ENCODE results near the gene C8A. TPM values are rescaled to one million over a fixed set of nuclear protein-coding genes. Genes with fewer than 3 reads are reported as not detected.
A peak's percentile ranks its signal among the peaks of the same experiment; 100 is the strongest.

Gene C8A
- total and polyA plus RNA-seq, 2 of the 13 experiments (the other 11 are each of a cell fraction or from before 2014, with no cell fraction given) = 10.5 to 15.0 TPM

- TF ChIP-seq ZSCAN5A (CRISPR knock-in tag; IDR thresholded peaks at IDR 0.05; ENCODE audit: borderline replicate concordance) = no peak
- peak; percentile 50; the same call in 1 of the 2 replicates for TF ChIP-seq RXRB (CRISPR knock-in tag; IDR thresholded peaks at IDR 0.05; ENCODE audit: borderline replicate concordance)
- no peak for TF ChIP-seq NKX3-1 (CRISPR knock-in tag; IDR thresholded peaks at IDR 0.05)
- TF ChIP-seq TOE1 (CRISPR knock-in tag; IDR thresholded peaks at IDR 0.05) = no peak
- TF ChIP-seq ZNF432 (CRISPR knock-in tag; IDR thresholded peaks at IDR 0.05; ENCODE audit: borderline replicate concordance) = no peak
- no peak for TF ChIP-seq ATF3 (CRISPR knock-in tag; IDR thresholded peaks at IDR 0.05)
- TF ChIP-seq ZNF274 (CRISPR knock-in tag; IDR thresholded peaks at IDR 0.05) = no peak
- TF ChIP-seq ZNF709 (CRISPR knock-in tag; IDR thresholded peaks at IDR 0.05) = 0 out of 2 replicates have a peak, but pooled peaks have one; percentile 46
- 0 out of 2 replicates have a peak, but pooled peaks have one; percentile 47 for TF ChIP-seq PHF21A (CRISPR knock-in tag; IDR thresholded peaks at IDR 0.05)
- no peak; the same call in 1 of the 2 replicates for TF ChIP-seq SIX4 (CRISPR knock-in tag; IDR thresholded peaks at IDR 0.05)
- TF ChIP-seq ARID4A (CRISPR knock-in tag; IDR thresholded peaks at IDR 0.05; ENCODE audit: borderline replicate concordance) = peak; percentile 70; the same call in 1 of the 2 replicates
- no peak for TF ChIP-seq ARID2 (CRISPR knock-in tag; IDR thresholded peaks at IDR 0.05; ENCODE audit: borderline replicate concordance)
- no peak for TF ChIP-seq ZNF343 (CRISPR knock-in tag; IDR thresholded peaks at IDR 0.05)
- no peak for TF ChIP-seq ZBTB42 (CRISPR knock-in tag; IDR thresholded peaks at IDR 0.05)
- TF ChIP-seq STAG1 (CRISPR knock-in tag; IDR thresholded peaks at IDR 0.05) = peak; percentile 90
- no peak for TF ChIP-seq ZBTB21 (CRISPR knock-in tag; IDR thresholded peaks at IDR 0.05)
- peak; percentile 29; the same call in 1 of the 2 replicates for TF ChIP-seq PITX1 (CRISPR knock-in tag; IDR thresholded peaks at IDR 0.05)
- TF ChIP-seq PBX2 (CRISPR knock-in tag; IDR thresholded peaks at IDR 0.05) = peak; percentile 27; the same call in 1 of the 2 replicates
- TF ChIP-seq NCOA2 (CRISPR knock-in tag; IDR thresholded peaks at IDR 0.05) = 0 out of 2 replicates have a peak, but pooled peaks have one; percentile 26
- TF ChIP-seq MLXIP (CRISPR knock-in tag; IDR thresholded peaks at IDR 0.05; ENCODE audit: borderline replicate concordance) = no peak
Measured at GRCh38 chr1:56820755-56821461, 33.7 kb upstream of the C8A start (continued).

Measured in HepG2 (cell line).